GM21526 (cell line): ENCODE results near the gene C17orf67.

Experiments
- ATAC-seq: cut with Tn5 transposase; IDR thresholded peaks from one replicate; pipeline ENCODE4 v1.9.1; 2021; ENCODE audit warnings: moderate library complexity; ENCODE audit not compliant: unreplicated experiment, low FRiP score

C17orf67 gene

DNA sequence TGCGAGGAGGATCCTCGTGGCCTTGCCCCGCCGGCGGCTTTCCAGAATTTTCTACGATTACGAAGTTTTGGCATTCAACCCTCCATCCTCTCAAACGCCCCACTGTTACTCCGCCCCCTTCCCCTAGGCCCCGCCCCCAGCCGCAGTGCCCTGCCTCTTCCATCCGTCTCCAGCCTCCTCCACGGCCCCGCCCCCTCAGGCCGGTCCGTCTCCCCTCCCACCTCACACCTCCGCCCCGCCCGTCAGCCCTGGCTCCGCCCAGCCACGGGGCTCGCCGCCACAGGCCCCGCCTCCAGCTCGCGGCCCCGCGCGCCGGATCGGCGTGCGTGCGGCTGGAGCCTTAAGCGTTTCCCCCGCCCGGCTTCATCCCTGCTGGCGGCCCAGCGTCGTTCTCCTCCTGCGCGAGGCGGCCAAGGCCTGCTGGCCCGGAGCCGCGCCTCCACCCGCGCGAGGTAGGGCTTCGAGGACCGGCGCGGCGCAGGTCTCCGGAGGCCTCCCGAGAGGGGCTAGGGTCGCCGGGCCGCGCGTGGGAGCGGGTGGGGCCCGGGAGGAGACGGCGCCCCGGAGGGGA is at the start of gene C17orf67, which contains the start of gene DGKE:
Gene C17orf67 (minus strand): TSS at position 112 of the 571 bp plus-strand sequence. CDS start 18,110 bp downstream, outside the sequence.
Gene DGKE (plus strand): TSS at position 343 of the 571 bp plus-strand sequence. CDS start 645 bp downstream, outside the sequence.
- peak; percentile 58 for ATAC-seq

- no peak for ATAC-seq
Observed at GRCh38 chr17:56881685-56882295, 48.1 kb upstream of the C17orf67 start.

GRCh38 chr17:56880571-56880970 is 46.9 kb upstream of the C17orf67 start:
- no peak for ATAC-seq

- no peak for ATAC-seq
Observed at GRCh38 chr17:56880133-56880532, 46.4 kb upstream of the C17orf67 start.

DNA sequence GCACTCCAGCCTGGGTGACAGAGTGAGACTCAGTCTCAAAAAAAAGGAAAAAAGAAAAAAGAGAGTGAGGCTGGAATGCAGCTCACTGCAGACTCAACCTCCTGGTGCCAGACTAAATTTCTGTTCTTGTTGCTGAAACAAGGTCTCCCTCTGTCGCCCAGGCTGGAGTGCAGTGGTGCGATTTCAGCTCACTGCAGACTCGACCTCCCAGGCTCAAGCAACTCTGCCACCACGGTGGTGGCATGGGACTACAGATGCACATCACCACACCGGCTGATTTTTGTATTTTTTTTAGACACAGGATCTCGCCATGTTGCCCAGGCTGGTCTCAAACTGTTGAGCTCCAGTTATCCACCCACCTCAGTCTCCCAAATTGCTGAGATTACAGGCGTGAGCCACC is 45.6 kb upstream of the C17orf67 start:
- ATAC-seq = no peak

DNA sequence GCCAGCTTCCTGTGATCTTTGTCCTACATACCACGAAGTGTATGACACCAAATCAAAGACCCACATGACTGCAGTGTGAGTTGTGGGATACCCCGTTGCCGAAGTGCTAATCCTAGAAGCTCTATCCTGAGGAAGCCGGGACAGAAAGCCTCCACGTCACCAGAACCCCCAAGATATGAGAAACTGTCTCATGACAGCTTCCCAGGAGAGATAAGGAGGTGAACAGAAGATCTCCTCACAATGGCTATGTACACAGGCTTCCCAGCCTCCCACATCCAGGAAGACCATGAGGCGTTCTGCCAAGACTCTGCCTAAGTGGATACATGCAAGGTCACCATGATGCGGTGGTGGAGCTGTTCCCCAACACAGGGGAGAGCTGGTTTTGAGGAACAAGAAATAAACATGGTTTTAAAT is 43.1 kb upstream of the C17orf67 start:
- ATAC-seq = no peak

DNA sequence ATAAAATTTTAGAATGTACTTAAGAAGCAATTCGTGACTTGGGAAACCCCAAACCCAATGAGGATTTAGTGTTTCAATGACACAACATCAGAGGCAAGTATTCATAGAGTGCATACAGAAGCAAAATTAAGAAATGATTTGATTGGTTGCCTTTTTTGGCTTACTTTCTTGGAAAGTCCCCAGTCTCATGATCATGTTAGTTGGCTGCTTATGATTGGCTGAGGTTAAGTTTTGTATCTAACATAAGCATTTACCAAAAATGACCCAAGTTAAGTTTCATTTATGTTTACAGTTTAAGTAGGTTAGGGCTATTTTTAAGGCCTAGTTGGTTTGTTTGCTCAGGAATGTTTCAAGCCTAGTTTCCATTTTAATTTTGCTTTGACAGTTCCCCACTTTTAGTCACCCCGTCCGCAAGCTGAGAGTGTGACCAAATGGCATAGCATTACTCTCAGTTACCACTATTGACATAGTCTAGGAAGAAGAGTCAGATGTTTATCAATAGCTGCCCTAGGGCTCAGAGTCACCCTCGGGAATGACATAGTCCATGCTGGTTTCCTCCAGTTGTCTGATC is 36.4 kb upstream of the C17orf67 start:
- peak; percentile 68 for ATAC-seq

DNA sequence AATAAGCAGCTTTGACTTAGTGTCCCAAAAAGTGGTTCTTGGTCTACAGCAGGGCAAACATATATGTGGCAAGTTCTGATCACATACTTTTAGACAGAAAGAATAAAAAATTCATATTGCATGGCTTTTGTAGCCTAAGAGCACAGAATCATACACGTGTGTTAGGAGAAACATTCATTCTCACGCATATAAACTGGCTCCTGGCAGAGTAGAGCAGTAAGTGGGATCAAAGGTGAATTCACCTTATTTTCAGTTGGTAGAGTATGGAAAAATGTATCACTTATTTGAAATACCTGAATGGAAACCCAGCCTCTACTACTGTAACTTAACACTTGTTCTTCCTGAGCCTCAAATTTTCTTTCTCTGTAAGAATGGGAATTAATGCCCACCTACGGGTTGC is 35.0 kb upstream of the C17orf67 start:
- no peak for ATAC-seq

GRCh38 chr17:56867948-56868376 is 34.2 kb upstream of the C17orf67 start:
- no peak for ATAC-seq

DNA sequence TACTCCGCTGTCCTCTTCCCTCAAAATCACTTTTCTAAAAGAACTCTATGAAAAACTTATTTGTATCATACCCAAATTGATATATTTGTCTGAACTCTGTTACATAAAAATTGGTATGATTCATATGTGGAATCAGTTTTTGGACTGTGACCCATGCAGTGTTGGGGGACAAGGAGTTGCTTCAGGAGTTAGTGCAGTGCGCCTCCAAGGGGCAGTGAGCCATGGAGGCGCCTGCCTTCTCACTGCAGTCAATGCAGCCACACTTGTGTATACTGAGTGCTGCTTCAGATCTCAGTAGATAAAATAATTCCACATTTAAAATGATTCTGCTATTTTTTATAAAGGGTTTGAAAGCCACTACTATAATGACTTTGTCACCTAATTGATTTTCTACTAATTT is 32.8 kb upstream of the C17orf67 start:
- no peak for ATAC-seq

DNA sequence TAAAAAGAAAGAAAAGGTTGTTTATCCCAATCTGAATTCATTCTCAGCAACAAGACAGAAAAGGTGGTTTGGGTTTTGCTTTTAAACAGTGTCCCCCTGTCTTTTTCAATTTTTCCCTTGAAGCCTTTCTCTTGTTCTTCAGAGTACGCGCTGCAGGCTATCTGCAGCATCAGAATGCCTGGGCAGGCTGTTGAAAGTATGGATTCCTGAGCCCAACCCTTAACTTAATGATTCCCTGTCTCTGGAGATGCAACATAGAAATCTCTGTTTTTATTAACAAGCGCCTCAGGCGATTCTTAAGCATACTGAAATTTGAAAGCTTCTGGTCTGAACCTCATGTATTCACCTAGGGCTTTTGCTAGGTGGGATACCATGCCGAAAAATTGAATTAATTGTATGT is 32.4 kb upstream of the C17orf67 start:
- no peak for ATAC-seq

- no peak for ATAC-seq
Observed at GRCh38 chr17:56863974-56864373, 30.3 kb upstream of the C17orf67 start.

DNA sequence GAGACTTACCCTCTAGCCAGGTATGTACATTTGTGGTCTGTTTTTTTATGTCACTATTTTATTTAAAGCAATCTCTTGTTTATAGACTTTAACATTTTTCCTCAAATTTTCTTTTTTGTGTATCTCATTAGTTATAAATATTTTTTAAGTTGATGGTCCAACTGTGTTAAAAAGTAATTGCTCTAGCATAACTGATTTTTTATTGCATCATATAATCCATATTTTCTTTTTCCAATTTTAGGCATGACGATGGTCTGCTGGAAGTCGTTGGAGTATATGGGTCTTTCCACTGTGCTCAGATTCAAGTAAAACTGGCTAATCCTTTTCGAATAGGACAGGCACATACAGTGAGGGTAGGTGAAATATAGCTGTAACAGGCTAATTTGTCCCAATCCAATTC is 28.2 kb upstream of the C17orf67 start:
- no peak for ATAC-seq

- peak; percentile 67 for ATAC-seq
Observed at GRCh38 chr17:56851008-56851407, 17.3 kb upstream of the C17orf67 start.

DNA sequence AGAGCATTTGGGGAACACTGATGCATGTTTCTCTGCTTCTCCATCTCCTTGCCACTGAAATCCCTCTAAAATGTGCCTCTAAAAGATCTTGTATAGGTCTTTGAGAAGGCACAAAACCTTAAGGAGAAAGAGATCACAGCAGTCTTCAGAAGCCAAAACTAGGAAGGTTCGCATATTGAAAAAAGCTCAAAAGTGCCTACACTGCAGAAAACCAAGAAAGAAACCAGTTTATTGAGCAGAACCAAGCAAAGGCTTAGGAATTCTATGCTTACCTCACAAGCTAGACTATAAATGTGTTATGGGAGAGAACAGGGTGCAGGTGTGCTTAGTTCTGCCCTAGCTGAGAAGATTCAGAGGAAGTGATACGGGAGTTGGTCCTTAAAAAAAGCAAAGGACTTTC is 16.9 kb upstream of the C17orf67 start:
- no peak for ATAC-seq

DNA sequence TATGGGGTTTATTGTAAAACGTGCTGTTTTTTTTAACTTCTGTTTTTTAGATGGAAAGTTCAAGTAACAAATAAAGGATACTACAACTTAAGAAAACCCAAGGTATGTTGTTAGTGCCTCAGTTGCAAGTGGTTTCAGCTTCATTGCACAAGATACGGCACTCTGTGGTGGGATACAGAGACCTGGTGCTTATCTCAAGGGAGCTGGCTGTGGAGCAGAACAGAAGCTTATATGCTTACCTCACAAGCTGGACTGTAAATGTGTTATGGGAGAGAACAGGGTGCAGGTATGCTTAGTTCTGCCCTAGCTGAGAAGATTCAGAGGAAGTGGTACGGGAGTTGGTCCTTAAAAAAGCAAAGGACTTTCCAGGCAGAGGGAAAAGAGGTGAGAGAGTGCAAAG is 15.4 kb upstream of the C17orf67 start:
- no peak for ATAC-seq

- ATAC-seq = no peak
Observed at GRCh38 chr17:56847106-56847505, 13.4 kb upstream of the C17orf67 start.

- ATAC-seq = no peak
Observed at GRCh38 chr17:56845934-56846333, 12.2 kb upstream of the C17orf67 start.

DNA sequence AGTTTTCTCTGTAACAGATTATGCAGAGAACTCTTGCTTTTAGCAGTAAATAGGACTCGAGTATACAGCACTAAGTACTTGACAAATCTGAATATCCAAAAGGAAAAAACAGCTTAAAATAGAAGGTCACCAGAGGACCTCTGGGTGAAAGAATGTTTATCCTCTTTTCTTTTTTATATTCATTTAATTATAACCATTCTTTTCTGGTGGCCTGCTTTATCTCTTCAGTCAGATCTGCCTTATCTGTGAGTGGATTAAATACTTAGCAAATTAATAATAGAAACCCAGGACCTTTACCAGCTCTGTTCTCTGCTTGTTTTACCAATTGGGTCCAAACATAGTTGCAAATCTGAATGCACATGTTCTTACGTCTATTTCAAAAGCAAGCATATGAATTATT is 8.9 kb upstream of the C17orf67 start:
- no peak for ATAC-seq

DNA sequence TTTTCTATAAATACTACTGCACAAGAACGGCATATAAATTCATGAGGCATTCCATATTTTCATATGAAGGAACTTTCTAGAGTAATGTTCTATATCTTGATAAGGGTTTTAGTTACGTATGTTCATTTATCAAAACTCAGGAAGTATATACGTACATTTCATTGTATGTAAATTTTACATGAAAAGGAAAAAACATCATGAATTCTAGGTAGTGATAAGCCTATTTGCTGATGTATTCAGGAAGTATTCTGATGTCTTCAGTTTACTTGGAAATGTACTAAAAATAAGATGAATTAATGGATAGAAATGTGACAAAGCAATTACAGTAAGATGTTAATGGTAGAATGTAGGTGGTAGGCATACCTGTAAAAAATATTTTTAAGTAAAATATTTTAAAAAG is 5.0 kb upstream of the C17orf67 start:
- ATAC-seq = no peak

DNA sequence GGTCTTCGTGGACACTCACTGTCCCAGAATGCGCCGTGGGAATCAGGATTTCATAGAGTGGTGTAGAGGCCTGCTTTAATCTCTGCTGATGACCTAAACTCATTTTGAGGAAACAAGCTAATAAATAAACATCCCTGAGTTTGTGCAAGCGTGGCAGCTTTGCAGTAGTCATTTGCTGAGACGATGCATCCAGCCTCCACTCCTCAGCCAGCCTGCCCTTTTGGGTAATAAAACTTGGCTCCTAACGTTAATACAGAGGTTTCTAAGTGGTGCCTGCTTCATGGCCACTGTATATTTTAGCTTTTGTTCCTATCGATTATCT is 1.5 kb upstream of the C17orf67 start:
- no peak for ATAC-seq
